Endothelial cell of umbilical vein (primary cell): Measurements from ENCODE around the gene C4A. TPM values are rescaled to one million over a fixed set of nuclear protein-coding genes. Genes with fewer than 3 reads are reported as not detected.
A peak's percentile ranks its signal among the peaks of the same experiment; 100 is the strongest.

Experiments used
- BruUV-seq: library from RNA; stranded (reverse); fragments of 400-500 nt; replicated peaks from 2 replicates; lab custom pipeline; 2021; lab: Mats Ljungman, UMichigan
- CTCF ChIA-PET: fragments of 300-600, 350-600 bp; sonication (Branson Sonifier 250); formaldehyde crosslinking; loops from one replicate; lab custom pipeline; 2021; ENCODE audit warnings: antibody characterized with exemption, inconsistent platforms; lab: Charles Lee
- POLR2A ChIA-PET: fragments of 300-600, 350-600 bp; sonication (Branson Sonifier 250); formaldehyde crosslinking; loops from one replicate; lab custom pipeline; 2021; ENCODE audit warnings: antibody characterized with exemption, inconsistent platforms; lab: Charles Lee
- DNase-seq: peaks from one replicate; pipeline ENCODE4 v3.0.0-alpha.2; 2011; ENCODE audit warnings: low read depth, low spot score
- FAIRE-seq: peaks from 2 replicates; lab custom pipeline; 2011; peaks lifted over from hg19 to GRCh38; lab: Jason Lieb, UNC
- H2AFZ ChIP-seq: 2 replicates; pipeline ENCODE4 v1.6.0; 2012; ENCODE audit warnings: low read depth, low read length, control low read depth, inconsistent platforms
- H3K27ac ChIP-seq: 2 replicates; pipeline ENCODE4 v1.5.1; 2011; ENCODE audit warnings: low read depth, mild to moderate bottlenecking, control low read depth, low read length, moderate library complexity; ENCODE audit not compliant: insufficient read depth
- H3K27me3 ChIP-seq, 2 experiments: 2 replicates each; pipeline versions ENCODE4 v1.6.0 to v1.6.1; 2011; ENCODE audit warnings: low read length in 2 of 2, mixed read lengths in 1 of 2; ENCODE audit not compliant: control insufficient read depth in 2 of 2, insufficient read depth in 2 of 2
- H3K36me3 ChIP-seq, 2 experiments: 2 replicates in 1 of 2; 3 replicates in 1 of 2; pipeline ENCODE4 v1.5.1; 2011; ENCODE audit warnings: low read length in 2 of 2, mild to moderate bottlenecking in 1 of 2, moderate library complexity in 1 of 2; ENCODE audit not compliant: control insufficient read depth in 2 of 2, insufficient read depth in 2 of 2; ENCODE audit errors: extremely low read depth in 1 of 2
- H3K4me1 ChIP-seq: 3 replicates; pipeline ENCODE4 v1.5.1; 2011; ENCODE audit warnings: mild to moderate bottlenecking, low read length; ENCODE audit not compliant: control insufficient read depth, insufficient read depth; ENCODE audit errors: extremely low read depth
- H3K4me2 ChIP-seq: 2 replicates; pipeline ENCODE4 v1.6.1; 2011; ENCODE audit warnings: low read length, control low read depth, mixed read lengths; ENCODE audit not compliant: insufficient read depth
- H3K4me3 ChIP-seq, 3 experiments: fragments of 200-600 bp in 1 of 3; sonication (generic), shearing (Covaris generic) in 1 of 3; replicated peaks in 1 of 3; 2 replicates each; pipeline ENCODE4 v1.5.1; 2011 to 2016; ENCODE audit warnings: control low read depth in 3 of 3, low read length in 3 of 3, mild to moderate bottlenecking in 2 of 3, inconsistent platforms in 1 of 3, low read depth in 1 of 3, moderate library complexity in 1 of 3; ENCODE audit not compliant: insufficient read depth in 1 of 3
- H3K79me2 ChIP-seq: 2 replicates; pipeline ENCODE4 v1.6.0; 2012; ENCODE audit warnings: low read length, inconsistent platforms; ENCODE audit not compliant: control insufficient read depth, insufficient read depth
- H3K9ac ChIP-seq: replicated peaks from 2 replicates; pipeline ENCODE3; 2011; ENCODE audit warnings: low read length, control low read depth; ENCODE audit not compliant: insufficient read depth; ENCODE audit errors: extremely low read depth
- H3K9me1 ChIP-seq: replicated peaks from 3 replicates; pipeline ENCODE4 v1.6.0; 2011; ENCODE audit warnings: mild to moderate bottlenecking, low read length; ENCODE audit not compliant: control insufficient read depth, insufficient read depth; ENCODE audit errors: extremely low read depth
- H3K9me3 ChIP-seq: replicated peaks from 2 replicates; pipeline ENCODE4 v1.5.1; 2012; ENCODE audit warnings: low read length, inconsistent platforms; ENCODE audit not compliant: control insufficient read depth, insufficient read depth
- H4K20me1 ChIP-seq: replicated peaks from 2 replicates; pipeline ENCODE3; 2011; ENCODE audit warnings: mild to moderate bottlenecking, low read length; ENCODE audit not compliant: control insufficient read depth, insufficient read depth; ENCODE audit errors: extremely low read depth
- CTCF ChIP-seq, 2 donors: IDR thresholded peaks; 1 replicate in 1 of 2; 2 replicates in 1 of 2; pipeline ENCODE4 v1.5.1; 2011; ENCODE audit warnings: low read length in 2 of 2, mild to moderate bottlenecking in 2 of 2, moderate library complexity in 2 of 2, control low read depth in 1 of 2, inconsistent platforms in 1 of 2, low read depth in 1 of 2; ENCODE audit not compliant: insufficient read depth in 1 of 2; ENCODE audit errors: extremely low read depth in 1 of 2
- EZH2 ChIP-seq: IDR thresholded peaks from 2 replicates; pipeline ENCODE4 v1.6.1; 2012; ENCODE audit warnings: borderline replicate concordance, low read depth, mild to moderate bottlenecking, moderate library complexity, low read length, inconsistent platforms; ENCODE audit not compliant: severe bottlenecking
- FOS ChIP-seq: IDR thresholded peaks from 2 replicates; pipeline ENCODE4 v1.6.1; 2011; ENCODE audit warnings: mild to moderate bottlenecking, low read length, moderate library complexity, borderline replicate concordance; ENCODE audit not compliant: insufficient read depth
- GATA2 ChIP-seq: IDR thresholded peaks from 2 replicates; pipeline ENCODE4 v1.7.0; 2011; ENCODE audit warnings: low read depth, mild to moderate bottlenecking, moderate library complexity, mixed read lengths, low read length; ENCODE audit not compliant: insufficient read length, insufficient read depth
- JUN ChIP-seq: IDR thresholded peaks from 2 replicates; pipeline ENCODE4 v1.6.1; 2011; ENCODE audit warnings: borderline replicate concordance, low read depth; ENCODE audit not compliant: insufficient read length, insufficient read depth
- MAX ChIP-seq: IDR thresholded peaks from 2 replicates; pipeline ENCODE4 v1.6.1; 2011; ENCODE audit not compliant: insufficient read depth, insufficient read length
- MYC ChIP-seq: IDR thresholded peaks from one replicate; pipeline ENCODE4 v1.6.1; 2011; ENCODE audit warnings: mild to moderate bottlenecking, low read depth, low read length
- POLR2A ChIP-seq: IDR thresholded peaks from 2 replicates; pipeline ENCODE4 v1.6.1; 2012; ENCODE audit warnings: low read depth, mild to moderate bottlenecking, control low read depth, low read length
- POLR2AphosphoS5 ChIP-seq: IDR thresholded peaks from 2 replicates; pipeline ENCODE4 v1.6.1; 2012; ENCODE audit warnings: low read depth, mild to moderate bottlenecking, control low read depth, low read length, moderate library complexity; ENCODE audit not compliant: insufficient read depth
- dilution Hi-C: fragments of 300-500 bp; cut with MboI; formaldehyde crosslinking; loops from one replicate; pipeline ENCODE4 v1.15.0; 2019; ENCODE audit warnings: low sequenced_read_pairs; ENCODE audit not compliant: extremely low pct_ligation_motif_present
- intact Hi-C: fragments of 100-400 bp; cut with micrococcal nuclease; formaldehyde crosslinking; loops from one replicate; pipeline ENCODE4 v1.10.0; 2022
- polyA plus RNA-seq, 4 experiments: library from polyadenylated mRNA; depleted of rRNA in 3 of 4; stranded (reverse) in 3 of 4; unstranded in 1 of 4; fragments of >200 nt; gene quantifications; 2 replicates each; pipeline versions ENCODE4 v1.2.1 to v1.2.3, GENCODE V29; 2011 to 2012; ENCODE audit warnings: missing spikeins in 1 of 4
- total RNA-seq: library from RNA; stranded (reverse); gene quantifications from 2 replicates; pipeline ENCODE4 v1.2.3, GENCODE V29; 2021

Gene C4A
- total and polyA plus RNA-seq, 2 donors (not counting 3 experiments of a cell fraction or from before 2014, with no cell fraction given) = 5.2 to 5.7 TPM

- H3K27me3 ChIP-seq = peaks cover 0 to 3% of the 10 kb centered on the region in 2 experiments
- TF ChIP-seq POLR2AphosphoS5 (no peak), JUN (no peak), GATA2 (no peak), EZH2 (no peak), POLR2A (no peak), MAX (no peak), FOS (no peak), MYC (no peak), CTCF (IDR thresholded peaks at IDR 0.05; ENCODE audit: extremely low read depth in 1 of 2, insufficient read depth in 1 of 2, low read depth in 1 of 2, low read length in 2 of 2) (no peak)
- dilution Hi-C loops = no loop called here
- FAIRE-seq (no peak), DNase-seq (no peak)
- CTCF ChIA-PET = interaction anchor here (2.4 kb wide), 1 partner anchor 17 kb away, joined by 10 read pairs; no protein-coding TSS in a partner anchor
- no peaks in the 10 kb centered on the region for H3K79me2 ChIP-seq
- no peaks in the 10 kb centered on the region for H3K9me1 ChIP-seq
- H4K20me1 ChIP-seq = no peaks in the 10 kb centered on the region
- peaks cover 10% of the 10 kb centered on the region for H3K4me1 ChIP-seq
- POLR2A ChIA-PET = no interaction called here
- H2AFZ ChIP-seq = peak overlapping the region; percentile 48
- H3K9me3 ChIP-seq = no peaks in the 10 kb centered on the region
- H3K4me3 ChIP-seq = no peak overlapping the region
- no peak overlapping the region for H3K27ac ChIP-seq
- no peak overlapping the region for H3K4me2 ChIP-seq
- H3K9ac ChIP-seq = no peak overlapping the region
- H3K36me3 ChIP-seq = no peaks in the 10 kb centered on the region
- intact Hi-C loops = loop anchor here (10.0 kb wide), 2 partner anchors 148 to 748 kb away; partner anchors contain the start of genes GPSM3 and PBX2
- no TSS peak for BruUV-seq
Observed at GRCh38 chr6:32046450-32047083, 64.7 kb downstream of the C4A start.
